ENCODE measurements around the gene AFAP1L2.

GRCh38 chr10:114349522-114350215 is 54.6 kb downstream of the AFAP1L2 start:
- TF ChIP-seq EZH2 (IDR thresholded peaks at IDR 0.05; ENCODE audit: insufficient read depth, poor library complexity, severe bottlenecking) (no peak), EZH2phosphoT487 (IDR thresholded peaks at IDR 0.05; ENCODE audit: insufficient read depth, low read depth) (no peak)
